ENCODE results near the gene SPATA31D3.

DNA sequence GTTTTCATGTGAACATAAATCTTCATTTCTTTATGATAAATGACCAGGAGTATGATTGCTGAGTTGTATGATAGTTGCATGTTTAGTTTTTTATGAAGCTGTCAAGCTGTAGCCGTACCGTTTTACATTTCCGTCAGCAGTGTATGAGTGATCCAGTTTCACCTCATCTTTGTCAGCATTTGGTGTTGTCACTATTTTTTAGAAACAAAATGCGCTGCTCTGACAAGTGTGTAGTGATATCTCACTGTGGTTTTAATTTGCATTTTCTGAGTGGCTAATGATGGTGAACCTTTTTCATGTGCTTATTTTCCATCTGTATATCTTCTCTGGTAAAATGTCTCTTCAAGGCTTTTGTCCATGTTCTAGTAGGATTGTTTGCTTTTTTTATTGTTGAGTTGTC, 38.6 kb downstream of the SPATA31D3 start:
- no peak for TF ChIP-seq EZH2 (IDR thresholded peaks at IDR 0.05; ENCODE audit: insufficient read depth, poor library complexity, severe bottlenecking)
- TF ChIP-seq EZH2phosphoT487 (IDR thresholded peaks at IDR 0.05; ENCODE audit: insufficient read depth, low read depth): no peak

Data from GM23248 (cell line).